Measurements from ENCODE around the gene TNIK. TPM values are rescaled to one million over a fixed set of nuclear protein-coding genes. Genes with fewer than 3 reads are reported as not detected.

The TNIK gene
- total RNA-seq, 2 donors from 2014 or later = 9.0 to 11.6 TPM

- no peak overlapping the region for H3K4me3 ChIP-seq
- no peaks in the 10 kb centered on the region for H3K36me3 ChIP-seq
- no peak for DNase-seq (ENCODE audit: low spot score)
- peaks cover 0 to 37% of the 10 kb centered on the region in 2 donors for H3K4me1 ChIP-seq
- no peak overlapping the region for H3K27ac ChIP-seq
- H3K9me3 ChIP-seq = no peaks in the 10 kb centered on the region
- no peak for TF ChIP-seq CTCF (IDR thresholded peaks at IDR 0.05)
- no peaks in the 10 kb centered on the region for H3K27me3 ChIP-seq
These were observed 198.7 kb downstream of the TNIK start for GRCh38 chr3:171261487-171261886.

- Histone ChIP-seq H3K4me1 (peaks cover 0 to 32% of the 10 kb centered on the region in 2 donors), H3K4me3 (no peak overlapping the region), H3K27me3 (no peaks in the 10 kb centered on the region)
These were observed 199.3 kb downstream of the TNIK start for GRCh38 chr3:171260899-171261298.

GRCh38 chr3:171260466-171260865, 199.7 kb downstream of the TNIK start:
- Histone ChIP-seq H3K4me3 (no peak overlapping the region), H3K9me3 (no peaks in the 10 kb centered on the region), H3K36me3 (no peaks in the 10 kb centered on the region), H3K4me1 (peaks cover 0 to 30% of the 10 kb centered on the region in 2 donors), H3K27me3 (no peaks in the 10 kb centered on the region), H3K27ac (no peak overlapping the region)
- DNase-seq (ENCODE audit: low spot score) = no peak
- TF ChIP-seq CTCF (IDR thresholded peaks at IDR 0.05) = no peak

More at GRCh38 chr3:171260899-171261298, 199.3 kb downstream of the TNIK start:
- no peak for TF ChIP-seq CTCF (IDR thresholded peaks at IDR 0.05)
- no peaks in the 10 kb centered on the region for H3K36me3 ChIP-seq
- H3K9me3 ChIP-seq = no peaks in the 10 kb centered on the region
- DNase-seq (ENCODE audit: low spot score) = no peak
- no peak overlapping the region for H3K27ac ChIP-seq

GRCh38 chr3:171258316-171258715, 201.9 kb downstream of the TNIK start:
- Histone ChIP-seq H3K27me3 (no peaks in the 10 kb centered on the region), H3K4me1 (peaks cover 0 to 30% of the 10 kb centered on the region in 2 donors), H3K36me3 (no peaks in the 10 kb centered on the region), H3K9me3 (no peaks in the 10 kb centered on the region), H3K4me3 (no peak overlapping the region), H3K27ac (peak overlapping the region in 1 of 2 donors; percentile 75)
- no peak for DNase-seq (ENCODE audit: low spot score)
- TF ChIP-seq CTCF (IDR thresholded peaks at IDR 0.05) = no peak

GRCh38 chr3:171257251-171258203, 202.7 kb downstream of the TNIK start:
- peak overlapping the region in 1 of 2 donors; percentile 75 for H3K27ac ChIP-seq
- H3K27me3 ChIP-seq = no peaks in the 10 kb centered on the region
- no peaks in the 10 kb centered on the region for H3K9me3 ChIP-seq
- H3K36me3 ChIP-seq = no peaks in the 10 kb centered on the region
- H3K4me3 ChIP-seq = no peak overlapping the region
- no peak for TF ChIP-seq CTCF (IDR thresholded peaks at IDR 0.05)
- no peak for DNase-seq (ENCODE audit: low spot score)
- H3K4me1 ChIP-seq = peaks cover 0 to 29% of the 10 kb centered on the region in 2 donors

All from right atrium auricular region (tissue), 2 donors.